ENCODE results near the gene TBL1XR1.

The TBL1XR1 gene

DNA sequence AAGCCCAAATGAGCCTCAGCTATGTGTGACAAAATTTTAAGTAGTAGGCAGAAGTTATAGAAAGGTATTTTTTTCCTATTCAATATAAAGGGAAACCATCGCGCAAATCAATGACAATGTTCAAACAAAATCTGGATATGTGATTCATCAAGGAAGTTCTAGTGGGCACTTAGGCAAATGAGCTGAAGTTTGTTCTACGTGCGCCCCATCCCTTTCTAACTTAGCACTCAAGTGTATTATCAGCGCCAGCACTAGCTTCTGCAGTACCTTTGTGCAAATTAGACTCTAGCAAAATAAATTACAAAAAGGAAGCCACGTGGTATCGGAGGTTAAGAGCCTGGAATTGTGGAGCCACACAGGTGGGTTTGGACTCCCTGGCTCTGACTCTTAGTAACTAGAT lies 91.1 kb downstream of the TBL1XR1 start:
- no peak for DNase-seq

DNA sequence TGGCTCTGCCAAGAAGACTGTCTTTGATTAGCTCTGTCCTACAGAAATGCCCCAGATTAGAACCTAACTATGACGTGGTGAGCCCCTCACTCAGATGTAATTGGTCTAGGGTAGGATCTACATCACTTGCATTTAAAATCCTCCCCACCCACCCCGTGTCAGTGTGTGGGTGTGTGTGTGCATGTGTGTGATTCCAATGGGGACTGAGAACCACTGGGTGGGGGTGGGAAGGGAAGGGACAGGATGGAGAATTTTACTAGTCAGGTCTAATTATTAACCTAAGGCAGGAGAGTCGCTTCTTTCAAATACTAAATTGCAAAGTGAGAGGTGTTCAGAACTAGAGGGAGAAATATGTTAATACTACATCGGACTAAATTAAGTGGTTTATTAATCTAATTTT lies 91.7 kb downstream of the TBL1XR1 start:
- DNase-seq: no peak

DNA sequence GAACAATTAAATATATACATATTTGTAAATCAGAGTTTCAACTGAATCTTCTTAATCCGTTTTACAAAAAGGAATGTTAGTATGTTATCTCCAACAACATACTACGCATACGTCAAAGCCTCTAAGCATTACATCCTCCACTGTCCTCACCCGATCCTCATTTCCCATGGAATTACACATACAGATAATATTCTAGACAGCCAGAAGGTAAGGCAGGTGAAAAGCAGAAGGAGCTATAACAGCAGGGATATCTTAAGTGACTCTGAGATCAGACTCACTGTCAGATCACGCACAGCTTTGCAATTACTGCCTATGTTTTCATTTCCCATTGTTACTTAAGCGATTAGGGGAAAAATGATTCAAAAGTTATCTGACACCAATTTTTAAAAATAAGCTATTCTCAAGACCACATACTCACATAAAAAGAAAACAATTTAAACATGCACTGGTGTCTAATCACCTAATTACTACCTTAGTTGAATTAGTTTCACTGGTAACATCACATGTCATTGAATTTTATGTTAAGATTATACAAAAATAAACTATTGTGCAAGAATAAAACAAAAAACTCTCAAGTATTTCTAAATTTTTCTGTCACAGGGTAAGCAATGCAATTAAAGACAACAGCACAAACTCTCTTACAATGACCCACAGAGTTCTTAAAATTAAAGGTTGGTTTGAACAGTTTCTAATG lies 92.8 kb downstream of the TBL1XR1 start:
- DNase-seq: no peak

DNA sequence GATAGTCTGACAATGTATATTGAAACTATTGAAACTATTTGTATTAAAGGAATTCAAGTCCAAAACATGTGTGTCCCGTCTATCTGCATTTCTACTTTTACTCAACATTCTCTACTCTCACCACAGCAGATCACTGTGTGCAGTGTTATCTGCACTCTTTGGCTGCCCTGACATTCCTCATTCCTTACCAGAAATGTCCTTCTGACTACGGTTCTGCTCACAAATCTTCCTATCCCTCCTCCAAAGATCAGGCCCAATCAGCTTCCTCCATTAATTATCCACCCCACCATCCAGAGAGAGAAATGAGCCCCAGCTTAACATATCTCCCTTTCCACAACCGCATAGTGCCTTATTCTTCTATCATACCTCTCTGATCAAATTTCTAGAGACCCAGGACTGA lies 94.7 kb downstream of the TBL1XR1 start:
- DNase-seq: no peak

DNA sequence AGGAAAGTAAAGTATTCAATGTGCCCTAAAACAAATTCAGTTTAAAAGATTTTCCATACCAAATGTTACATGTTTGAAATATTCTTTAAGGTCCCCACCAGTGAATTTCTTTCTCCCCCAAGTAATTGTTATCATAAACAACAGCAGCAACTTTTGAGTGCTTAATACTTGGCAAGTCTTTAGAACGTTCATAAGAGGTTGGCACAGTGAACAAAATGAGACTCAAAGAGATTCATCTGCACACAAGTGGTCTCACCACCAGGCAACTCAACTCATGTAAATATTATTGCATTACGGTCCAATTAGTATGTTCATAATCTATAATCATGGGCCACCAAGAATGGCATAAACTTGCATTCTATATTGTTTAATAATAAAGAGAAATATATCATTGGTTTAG lies 98.7 kb downstream of the TBL1XR1 start:
- DNase-seq: no peak

DNA sequence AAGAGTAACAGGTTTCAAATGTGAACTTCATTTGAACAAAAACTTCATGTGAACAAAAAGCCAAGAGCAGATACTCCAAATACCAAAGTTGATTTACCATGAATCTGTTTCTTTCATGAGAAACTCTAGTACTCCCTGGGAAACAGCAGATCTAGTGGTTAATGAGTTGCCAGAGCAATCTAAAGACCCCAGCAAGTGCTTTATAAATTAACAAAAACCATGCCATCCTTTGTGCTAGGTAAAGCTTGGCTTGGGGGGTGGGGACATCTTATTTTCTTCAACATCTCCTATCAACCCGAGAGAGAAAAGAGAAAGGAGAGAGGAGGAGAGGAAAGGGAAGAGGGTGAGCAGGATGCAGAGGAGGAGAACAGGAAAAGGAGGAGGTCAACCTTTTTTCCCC lies 100.7 kb downstream of the TBL1XR1 start:
- no peak for DNase-seq

DNA sequence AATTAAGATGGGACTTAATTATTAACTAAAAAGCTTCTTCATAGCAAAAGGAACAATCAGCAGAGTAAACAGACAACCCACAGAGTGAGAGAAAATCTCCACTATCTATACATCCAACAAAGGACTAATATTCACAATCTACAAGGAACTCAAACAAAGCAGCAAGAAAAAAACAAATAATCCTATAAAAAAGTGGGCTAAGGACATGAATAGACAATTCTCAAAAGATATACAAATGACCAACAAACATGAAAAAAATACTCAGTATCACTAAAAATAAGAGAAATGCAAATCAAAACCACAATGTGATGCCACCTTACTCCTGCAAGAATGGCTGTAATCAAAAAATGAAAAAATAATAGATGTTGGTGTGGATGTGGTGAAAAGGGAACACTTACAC lies 103.3 kb downstream of the TBL1XR1 start:
- DNase-seq: no peak

DNA sequence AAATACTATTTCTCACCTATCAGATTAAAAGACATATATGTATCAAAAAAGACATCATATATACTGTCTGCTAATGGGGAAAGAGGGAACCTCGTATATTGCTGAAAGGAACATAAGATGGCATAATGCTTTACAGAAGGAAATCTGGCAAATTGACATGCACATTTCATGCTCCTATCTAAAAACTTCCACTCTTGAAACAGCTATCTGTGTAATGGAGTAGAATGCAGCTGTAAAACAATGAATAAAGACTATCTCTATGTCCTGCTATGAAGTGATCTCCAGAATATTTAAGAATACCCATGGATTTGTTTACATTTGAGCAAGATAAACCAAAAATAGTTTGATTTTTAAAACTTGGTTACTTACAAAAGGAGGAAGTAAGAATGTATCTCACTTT lies 107.4 kb downstream of the TBL1XR1 start:
- no peak for DNase-seq

DNA sequence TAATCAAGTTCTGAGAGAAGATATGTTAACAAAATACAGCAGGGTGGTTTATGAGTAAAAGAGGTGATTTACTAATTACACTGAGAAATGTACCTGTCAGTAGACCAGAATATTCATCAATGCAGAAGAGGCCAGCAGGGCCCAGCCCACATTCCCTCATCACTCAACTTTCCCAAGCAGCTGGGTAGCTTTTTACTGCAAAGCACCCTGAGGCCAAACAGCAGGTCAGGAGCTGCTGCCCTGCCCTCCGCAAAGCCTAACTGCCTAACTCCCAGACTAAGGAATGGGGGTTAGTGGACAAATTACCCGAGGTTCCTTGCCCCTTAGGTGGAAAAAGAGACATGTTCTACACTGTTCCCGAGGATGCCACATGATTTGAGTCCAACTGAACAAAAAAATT lies 108.2 kb downstream of the TBL1XR1 start:
- DNase-seq: no peak

DNA sequence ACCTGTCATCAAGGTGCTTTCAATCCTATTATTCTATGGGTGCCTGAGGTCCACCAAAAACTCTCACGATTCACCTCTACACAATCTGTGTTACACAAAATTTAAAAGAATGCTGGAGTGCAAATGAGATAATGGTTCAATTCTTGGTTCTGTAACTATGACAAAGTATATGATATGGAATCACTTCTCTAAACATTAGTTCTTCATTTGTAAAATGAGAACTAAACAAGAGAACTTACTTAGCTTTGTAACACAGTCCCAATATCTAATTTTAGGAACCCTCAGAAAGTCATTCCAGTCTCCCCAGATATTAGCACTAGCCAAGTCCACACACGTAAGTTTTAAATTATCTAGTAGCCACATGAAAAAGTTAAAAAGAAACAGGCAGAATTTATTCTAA lies 111.5 kb downstream of the TBL1XR1 start:
- no peak for DNase-seq

DNA sequence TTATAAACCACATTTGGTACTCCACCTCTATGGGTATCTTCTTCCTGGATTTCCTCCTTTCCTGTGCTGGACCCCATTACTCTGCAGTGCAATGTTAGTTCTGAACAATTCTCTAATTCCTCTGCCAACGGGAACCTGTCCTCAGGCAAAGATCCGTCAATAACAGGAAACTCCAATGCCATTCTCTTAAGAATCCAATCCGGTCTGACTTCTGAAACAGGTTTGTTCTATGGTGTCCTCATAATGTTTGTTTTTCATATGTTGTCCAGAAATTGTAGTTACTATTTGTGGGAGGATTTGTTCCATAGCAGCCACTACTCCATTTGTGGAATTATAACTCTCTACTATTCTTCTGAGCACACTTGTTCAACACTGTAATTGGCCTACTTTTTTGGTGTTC lies 112.7 kb downstream of the TBL1XR1 start:
- no peak for DNase-seq

DNA sequence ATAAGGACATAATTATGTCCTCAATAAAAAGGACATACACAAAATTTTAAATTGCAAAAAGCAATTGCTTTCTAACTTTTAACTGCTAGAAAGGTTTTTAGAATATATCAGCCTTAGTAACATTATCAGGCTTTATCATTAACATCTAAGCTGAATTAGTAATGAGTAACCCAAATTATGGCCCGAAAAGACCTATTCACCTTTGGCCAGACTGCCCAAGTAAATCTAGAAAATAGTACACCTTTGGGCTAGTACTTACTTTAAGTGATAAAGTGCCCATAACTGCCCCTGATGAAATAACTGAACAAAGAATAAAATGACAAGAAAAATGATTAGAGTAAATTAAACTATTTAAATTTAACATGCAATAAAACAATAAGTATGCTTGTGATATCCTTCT lies 117.2 kb downstream of the TBL1XR1 start:
- no peak for DNase-seq

DNA sequence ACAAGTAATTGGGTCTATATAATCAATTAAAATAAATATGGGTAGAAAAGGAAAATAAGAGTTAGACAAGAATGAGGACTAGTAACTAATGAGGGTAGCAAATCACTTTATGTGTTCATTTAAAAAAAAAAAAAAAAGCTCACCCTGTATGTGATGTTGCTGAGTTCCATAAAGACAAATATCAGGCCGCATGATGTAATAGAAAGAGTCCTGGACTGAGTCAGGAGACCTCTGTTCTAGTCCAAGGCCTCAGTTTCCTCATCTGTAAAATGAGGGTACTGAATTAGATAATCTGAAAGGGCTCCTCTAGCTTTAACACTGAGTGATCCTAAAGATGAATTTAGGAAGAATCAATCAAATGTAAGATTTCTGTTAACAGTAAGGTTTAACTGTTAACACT lies 117.6 kb downstream of the TBL1XR1 start:
- DNase-seq: no peak

DNA sequence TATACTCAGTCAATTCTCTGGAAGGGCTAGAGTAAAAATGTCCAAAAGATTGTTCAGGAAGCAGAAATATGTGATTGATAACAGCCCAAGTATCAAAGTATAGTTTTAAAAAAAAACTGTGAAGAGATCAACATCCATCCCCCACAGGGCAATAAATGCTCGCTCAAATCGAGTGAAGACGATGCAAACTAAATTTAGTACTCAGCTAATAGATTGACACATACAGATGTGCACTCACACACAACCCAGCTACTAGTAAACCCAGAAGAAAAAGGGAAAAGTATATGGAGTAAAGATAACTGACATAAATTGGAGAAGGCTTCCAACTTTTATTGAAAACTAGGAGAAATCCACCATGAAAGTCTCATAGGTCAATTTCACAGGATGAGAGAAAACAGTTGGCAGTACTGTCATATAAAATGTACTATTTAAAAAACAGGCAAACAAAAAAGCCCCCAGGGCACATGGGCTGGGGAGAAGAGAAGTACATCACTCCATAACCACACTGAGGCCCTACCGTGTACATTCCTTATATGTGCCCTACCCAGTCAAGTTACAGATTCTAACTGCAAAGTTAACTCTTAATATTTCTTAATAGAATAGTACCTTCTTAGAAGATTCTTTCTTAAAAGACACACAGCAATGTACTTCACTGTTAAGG lies 125.7 kb downstream of the TBL1XR1 start:
- DNase-seq: no peak

DNA sequence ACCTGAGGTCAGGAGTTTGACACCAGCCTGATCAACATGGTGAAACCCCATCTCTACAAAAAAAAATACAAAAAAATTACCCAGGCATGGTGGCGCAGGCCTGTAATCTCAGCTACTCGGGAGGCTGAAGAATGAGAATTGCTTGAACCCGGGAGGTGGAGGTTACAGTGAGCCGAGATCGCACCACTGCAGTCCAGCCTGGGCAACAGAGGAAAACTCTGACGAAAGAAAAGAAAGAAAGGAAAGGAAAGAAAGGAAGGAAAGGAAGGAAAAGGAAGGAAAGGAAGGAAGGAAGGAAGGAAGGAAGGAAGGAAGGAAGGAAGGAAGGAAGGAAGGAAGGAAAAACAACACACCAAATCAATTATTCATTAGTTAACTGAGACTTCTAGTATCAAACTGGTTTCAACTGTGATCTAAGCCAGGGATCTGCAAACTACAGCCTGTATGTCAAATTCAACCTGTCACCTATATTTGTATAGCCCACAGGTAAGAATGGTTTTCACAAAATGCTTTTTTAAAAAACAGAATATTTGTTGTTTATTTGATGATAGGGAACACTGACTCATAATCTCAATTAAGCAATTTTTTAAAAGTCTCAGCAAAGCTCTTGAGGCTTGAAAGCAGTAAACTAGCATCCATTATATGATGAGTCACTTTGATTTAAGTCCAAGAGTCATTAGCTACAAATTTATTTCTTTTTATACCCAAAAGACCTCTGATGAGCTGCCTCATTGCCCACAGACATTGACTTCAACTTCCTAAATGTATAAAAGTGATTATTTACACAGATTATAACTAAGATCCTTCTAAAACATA lies 127.6 kb downstream of the TBL1XR1 start:
- DNase-seq: no peak

DNA sequence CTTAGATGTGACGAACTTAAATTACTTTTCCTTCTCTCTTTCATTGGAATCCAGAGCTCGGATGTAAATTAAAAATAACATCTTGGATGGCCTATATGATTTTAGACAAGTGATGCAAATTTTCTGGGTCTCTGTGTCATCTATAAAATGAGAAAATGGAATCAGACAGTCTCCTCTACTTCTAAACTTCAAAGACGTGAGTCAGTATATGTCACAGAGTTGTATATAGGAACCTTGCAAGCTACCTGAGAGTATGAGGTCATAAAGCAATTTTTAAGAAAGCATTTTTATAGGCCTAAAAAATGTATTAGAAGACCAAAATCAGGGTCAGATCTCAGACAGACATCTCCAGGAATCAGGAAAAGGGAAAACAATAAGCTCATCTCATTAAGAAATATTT lies 128.3 kb downstream of the TBL1XR1 start:
- DNase-seq: no peak

DNA sequence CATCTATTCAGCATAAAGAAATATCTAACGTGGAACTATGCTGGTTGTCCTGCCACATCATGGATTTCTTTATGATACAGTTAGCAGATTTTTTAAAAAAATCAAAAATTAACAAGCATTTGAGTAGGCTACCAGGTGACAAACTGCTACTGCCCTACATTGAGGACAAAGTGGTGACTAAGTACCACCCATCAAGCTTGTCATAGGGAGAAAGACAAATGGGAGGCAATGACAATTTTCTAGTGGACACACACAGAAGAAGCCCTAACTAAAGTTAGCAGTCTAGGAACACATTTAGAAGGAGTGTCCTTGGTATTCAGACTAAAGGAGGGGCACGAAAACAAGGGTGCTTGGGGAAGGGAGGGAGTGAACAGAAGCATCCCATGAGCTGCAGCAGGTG lies 131.2 kb downstream of the TBL1XR1 start:
- no peak for DNase-seq

DNA sequence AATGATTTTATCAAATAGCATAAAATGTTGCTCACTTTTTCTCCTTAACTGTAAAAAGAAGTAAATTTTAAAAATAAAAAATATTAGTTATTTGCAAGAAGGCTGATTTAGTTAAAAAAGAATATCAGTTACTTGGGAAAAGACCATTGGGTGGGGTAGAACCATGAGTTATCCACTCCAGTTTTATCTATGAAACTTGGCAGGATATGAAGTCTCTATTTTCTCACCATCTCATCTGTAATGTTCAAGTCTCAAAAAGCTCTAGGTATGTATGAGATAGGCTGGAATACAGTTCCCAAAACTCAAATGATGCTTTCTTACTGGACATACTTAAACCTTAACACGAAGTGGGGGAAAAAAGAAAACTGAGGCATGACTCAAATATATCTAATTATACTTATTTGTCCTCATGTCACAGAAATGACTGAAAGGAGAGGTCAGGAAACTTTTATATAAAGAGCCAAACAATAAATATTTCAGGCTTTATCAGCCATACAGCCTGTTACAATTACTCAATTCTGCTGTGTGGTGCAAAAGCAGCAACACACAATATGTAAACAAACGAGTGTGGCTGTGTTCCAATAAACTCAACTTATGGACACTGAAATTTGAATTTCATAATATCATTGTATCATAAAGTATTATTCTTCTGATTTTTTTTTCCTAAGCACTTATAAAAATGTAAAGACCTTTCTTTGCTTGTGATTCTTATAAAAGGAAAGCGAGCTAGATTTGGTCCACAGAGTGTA lies 131.8 kb downstream of the TBL1XR1 start:
- DNase-seq: no peak

DNA sequence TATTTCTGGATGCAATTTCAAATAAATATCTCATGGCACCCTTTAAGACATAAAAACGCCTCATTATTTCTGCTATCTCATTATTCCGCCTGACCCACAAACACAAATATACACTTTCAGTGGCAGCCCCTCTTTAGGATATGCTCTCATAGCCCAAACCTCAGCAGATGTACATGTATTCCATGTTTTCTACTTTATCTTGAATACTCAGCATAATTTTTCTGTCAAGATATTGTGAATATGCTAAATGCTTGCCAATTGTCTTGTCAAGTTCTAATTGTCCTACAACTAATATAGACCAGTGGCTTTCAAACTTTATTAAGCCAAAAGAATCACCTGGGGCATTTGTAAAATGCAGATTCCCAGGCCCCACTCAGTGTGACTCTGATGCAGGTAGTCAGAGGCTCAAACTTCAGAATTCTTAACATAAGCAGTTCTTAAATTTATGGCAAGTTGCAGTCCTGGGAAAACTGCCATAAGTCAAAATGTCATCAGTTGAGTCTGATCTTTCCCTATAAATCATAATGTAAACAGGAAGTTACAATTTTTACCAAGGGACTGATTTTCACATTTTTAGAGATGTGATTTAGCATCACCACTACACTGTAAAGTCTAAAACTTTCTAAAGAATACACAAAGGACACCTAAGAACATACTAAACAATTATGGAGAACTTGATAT lies 135.1 kb downstream of the TBL1XR1 start:
- DNase-seq: no peak

DNA sequence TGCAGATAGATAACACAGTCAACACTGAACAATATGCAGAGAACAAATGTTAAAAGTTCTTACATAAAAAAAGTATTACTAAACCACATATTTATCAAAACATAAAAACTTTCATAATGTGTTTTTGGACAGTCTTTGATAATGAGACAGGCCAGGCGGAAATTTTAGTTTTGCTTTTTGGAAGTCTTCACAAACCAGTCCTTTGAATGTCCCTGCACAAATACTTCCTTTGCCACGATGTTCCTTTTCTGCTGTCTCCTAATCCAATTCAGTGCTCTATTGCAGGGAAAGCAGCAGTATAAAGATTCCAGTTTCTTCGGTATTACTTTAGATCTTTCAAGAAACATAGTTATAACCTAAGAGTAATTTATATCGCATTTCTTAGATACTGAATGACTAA lies 135.9 kb downstream of the TBL1XR1 start:
- DNase-seq: no peak

DNA sequence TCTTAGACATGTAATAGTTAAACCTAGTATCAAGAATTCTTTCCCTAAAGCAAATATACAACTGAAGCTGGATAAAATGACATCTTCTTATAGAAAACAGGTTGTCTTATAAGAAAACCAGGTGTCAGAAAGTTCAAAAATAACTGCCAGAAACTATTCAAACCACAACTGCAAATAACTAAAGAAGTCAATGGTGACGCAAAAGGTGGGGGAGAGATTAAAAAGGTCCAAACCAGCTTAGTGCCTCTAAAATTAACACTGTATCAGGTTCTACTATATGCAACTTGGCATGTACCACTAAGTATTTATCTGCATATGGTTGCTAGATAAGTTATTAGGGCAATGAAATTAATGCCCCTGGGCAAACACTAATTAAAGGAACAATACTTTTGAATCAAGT lies 136.8 kb downstream of the TBL1XR1 start:
- no peak for DNase-seq

DNA sequence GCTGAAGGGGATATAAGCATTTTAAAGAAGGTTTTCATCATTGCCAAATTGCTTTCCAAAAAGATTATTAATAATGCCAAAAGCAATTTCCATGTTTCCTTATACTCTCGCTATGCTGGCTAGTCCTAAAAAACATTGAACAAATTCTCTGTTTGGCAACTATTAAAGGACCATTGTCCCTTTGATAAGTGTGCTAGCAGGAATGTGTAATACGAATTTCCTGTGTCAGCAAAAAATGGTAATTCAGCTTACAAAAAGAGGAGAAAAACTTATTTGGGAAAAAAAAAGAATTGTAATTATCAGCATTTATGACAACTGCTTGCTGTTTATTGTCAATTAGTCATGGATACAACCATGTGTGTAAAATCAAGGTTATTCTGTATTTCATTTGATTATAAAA lies 138.6 kb downstream of the TBL1XR1 start:
- DNase-seq: no peak

DNA sequence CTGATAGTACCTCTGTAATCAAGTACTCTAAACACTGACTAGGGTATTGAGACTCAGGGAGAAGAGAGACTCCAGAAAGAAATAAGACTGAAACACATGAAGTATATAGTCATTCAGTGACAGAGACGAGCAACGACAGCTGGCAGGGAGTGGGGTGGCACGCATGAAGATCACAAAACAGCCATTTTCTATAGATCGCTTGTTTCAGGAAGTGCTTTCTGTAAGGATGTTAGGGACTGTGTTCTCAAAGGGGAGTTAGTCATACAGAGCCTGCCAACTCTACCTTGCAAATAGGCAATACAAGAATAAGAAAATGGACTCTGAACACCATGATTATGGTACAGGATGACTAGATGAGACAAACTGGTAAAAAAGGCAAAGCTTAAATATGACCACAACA lies 139.5 kb downstream of the TBL1XR1 start:
- no peak for DNase-seq

Data from retina (tissue), 1 donor.